AG04450 (cell line): ENCODE results near the gene NDUFB10. TPM values are rescaled to one million over a fixed set of nuclear protein-coding genes. Genes with fewer than 3 reads are reported as not detected.

Source experiments
- CTCF ChIA-PET: fragments of 300-600, 350-600 bp; formaldehyde crosslinking; extraction: SDS; loops from one replicate; lab custom pipeline; 2022; ENCODE audit warnings: antibody characterized with exemption, inconsistent platforms; lab: Charles Lee
- POLR2A ChIA-PET: fragments of 350-600 bp; formaldehyde crosslinking; extraction: SDS; loops from one replicate; lab custom pipeline; 2021; ENCODE audit warnings: antibody characterized with exemption, inconsistent platforms; lab: Yijun Ruan, JAX
- DNase-seq: peaks from one replicate; pipeline ENCODE4 v3.0.0-alpha.2; 2011; ENCODE audit warnings: low read depth, low spot score
- H3K27ac ChIP-seq: one replicate; pipeline ENCODE4 v1.5.1; 2012; ENCODE audit warnings: low read depth, low read length, control low read depth
- H3K27me3 ChIP-seq: one replicate; pipeline ENCODE4 v1.6.0; 2012; ENCODE audit warnings: low read length; ENCODE audit not compliant: control insufficient read depth, insufficient read depth
- H3K4me3 ChIP-seq: 2 replicates; pipeline ENCODE4 v1.5.1; 2011; ENCODE audit warnings: mild to moderate bottlenecking, low read depth, low read length, control low read depth
- H3K9me3 ChIP-seq: 2 replicates; pipeline ENCODE4 v1.5.1; 2012; ENCODE audit warnings: low read length; ENCODE audit not compliant: control insufficient read depth, insufficient read depth
- polyA plus RNA-seq: library from polyadenylated mRNA; depleted of rRNA; stranded (reverse); fragments of >200 nt; gene quantifications from 2 replicates; pipeline ENCODE4 v1.2.3, GENCODE V29; 2011
- TF ChIP-seq, protein P1 (sequence below): IDR thresholded peaks from 2 replicates; pipeline ENCODE4 v1.5.1; 2011; ENCODE audit warnings: low read depth, low read length, control low read depth, inconsistent platforms

Gene NDUFB10
- polyA plus RNA-seq, 1 experiment: 126 TPM

DNA sequence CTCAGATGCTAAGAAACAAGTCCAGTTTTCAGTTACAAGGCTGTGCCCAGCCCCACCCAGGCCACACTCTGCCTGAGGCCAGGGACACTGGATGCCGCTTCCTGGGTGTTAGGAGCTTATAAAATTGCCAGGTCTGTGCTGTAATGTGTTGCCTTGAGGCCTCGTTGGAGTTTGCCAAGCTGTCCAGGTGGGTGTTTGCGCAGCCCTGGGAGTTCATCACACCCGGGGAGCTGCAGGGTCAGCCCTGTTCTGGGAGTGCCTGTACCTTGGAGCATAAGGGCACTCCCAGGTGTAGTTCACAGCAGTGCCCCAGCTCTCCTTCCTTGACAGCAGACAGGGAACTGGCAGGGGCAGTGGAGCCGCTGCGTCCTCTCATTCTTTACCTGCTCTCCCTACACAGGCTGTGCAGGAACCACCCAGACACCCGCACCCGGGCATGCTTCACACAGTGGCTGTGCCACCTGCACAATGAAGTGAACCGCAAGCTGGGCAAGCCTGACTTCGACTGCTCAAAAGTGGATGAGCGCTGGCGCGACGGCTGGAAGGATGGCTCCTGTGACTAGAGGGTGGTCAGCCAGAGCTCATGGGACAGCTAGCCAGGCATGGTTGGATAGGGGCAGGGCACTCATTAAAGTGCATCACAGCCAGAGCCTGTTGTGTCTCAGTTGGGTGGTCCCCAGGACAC lies 26.3 kb downstream of the NDUFB10 start:
- Histone ChIP-seq H3K27ac (no peak overlapping the region), H3K9me3 (peaks cover 3% of the 10 kb centered on the region; the same call in 1 of the 2 replicates), H3K4me3 (peak overlapping the region; percentile 74), H3K27me3 (peaks cover 33% of the 10 kb centered on the region)
- TF ChIP-seq, protein P1, sequence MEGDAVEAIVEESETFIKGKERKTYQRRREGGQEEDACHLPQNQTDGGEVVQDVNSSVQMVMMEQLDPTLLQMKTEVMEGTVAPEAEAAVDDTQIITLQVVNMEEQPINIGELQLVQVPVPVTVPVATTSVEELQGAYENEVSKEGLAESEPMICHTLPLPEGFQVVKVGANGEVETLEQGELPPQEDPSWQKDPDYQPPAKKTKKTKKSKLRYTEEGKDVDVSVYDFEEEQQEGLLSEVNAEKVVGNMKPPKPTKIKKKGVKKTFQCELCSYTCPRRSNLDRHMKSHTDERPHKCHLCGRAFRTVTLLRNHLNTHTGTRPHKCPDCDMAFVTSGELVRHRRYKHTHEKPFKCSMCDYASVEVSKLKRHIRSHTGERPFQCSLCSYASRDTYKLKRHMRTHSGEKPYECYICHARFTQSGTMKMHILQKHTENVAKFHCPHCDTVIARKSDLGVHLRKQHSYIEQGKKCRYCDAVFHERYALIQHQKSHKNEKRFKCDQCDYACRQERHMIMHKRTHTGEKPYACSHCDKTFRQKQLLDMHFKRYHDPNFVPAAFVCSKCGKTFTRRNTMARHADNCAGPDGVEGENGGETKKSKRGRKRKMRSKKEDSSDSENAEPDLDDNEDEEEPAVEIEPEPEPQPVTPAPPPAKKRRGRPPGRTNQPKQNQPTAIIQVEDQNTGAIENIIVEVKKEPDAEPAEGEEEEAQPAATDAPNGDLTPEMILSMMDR: no peak
- POLR2A ChIA-PET: interaction anchor here (1.5 to 1.8 kb wide), 2 partner anchors 21 kb away, joined by 4 to 20 read pairs; partner anchors contain the start of gene RPS2
- no peak for DNase-seq
- CTCF ChIA-PET: interaction anchor here (1.1 to 3.7 kb wide), 2 partner anchors 18 to 155 kb away, joined by 3 to 17 read pairs; no protein-coding TSS in a partner anchor

DNA sequence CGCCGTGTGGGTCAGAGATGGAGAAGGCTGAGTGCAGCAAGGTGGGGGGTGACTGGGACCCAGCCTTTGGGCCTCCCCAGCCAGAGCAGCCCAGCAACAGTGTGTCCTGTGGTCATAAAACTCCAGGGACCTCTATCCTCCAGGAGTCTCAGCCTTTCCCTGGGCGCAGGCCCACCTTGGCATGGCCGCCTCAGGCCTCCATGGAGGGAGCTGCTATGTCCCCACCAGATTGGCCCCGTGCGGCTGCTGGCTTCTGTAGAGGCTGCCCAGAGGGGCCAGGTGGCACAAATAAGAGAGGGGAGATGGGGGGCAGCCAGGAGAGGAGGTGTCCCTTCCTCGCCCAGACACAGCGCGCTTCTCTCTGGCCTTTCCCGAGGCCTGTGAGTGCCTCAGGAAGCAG lies 27.9 kb downstream of the NDUFB10 start:
- H3K9me3 ChIP-seq: peaks cover 3% of the 10 kb centered on the region; the same call in 1 of the 2 replicates
- peaks cover 29% of the 10 kb centered on the region for H3K27me3 ChIP-seq
- H3K27ac ChIP-seq: no peak overlapping the region
- POLR2A ChIA-PET: no interaction called here
- no peak for DNase-seq
- no peak overlapping the region for H3K4me3 ChIP-seq
- CTCF ChIA-PET: interaction anchor here (1.1 to 3.7 kb wide), 3 partner anchors 17 to 153 kb away, joined by 3 to 17 read pairs (median 6); no protein-coding TSS in a partner anchor
- TF ChIP-seq, protein P1: no peak

DNA sequence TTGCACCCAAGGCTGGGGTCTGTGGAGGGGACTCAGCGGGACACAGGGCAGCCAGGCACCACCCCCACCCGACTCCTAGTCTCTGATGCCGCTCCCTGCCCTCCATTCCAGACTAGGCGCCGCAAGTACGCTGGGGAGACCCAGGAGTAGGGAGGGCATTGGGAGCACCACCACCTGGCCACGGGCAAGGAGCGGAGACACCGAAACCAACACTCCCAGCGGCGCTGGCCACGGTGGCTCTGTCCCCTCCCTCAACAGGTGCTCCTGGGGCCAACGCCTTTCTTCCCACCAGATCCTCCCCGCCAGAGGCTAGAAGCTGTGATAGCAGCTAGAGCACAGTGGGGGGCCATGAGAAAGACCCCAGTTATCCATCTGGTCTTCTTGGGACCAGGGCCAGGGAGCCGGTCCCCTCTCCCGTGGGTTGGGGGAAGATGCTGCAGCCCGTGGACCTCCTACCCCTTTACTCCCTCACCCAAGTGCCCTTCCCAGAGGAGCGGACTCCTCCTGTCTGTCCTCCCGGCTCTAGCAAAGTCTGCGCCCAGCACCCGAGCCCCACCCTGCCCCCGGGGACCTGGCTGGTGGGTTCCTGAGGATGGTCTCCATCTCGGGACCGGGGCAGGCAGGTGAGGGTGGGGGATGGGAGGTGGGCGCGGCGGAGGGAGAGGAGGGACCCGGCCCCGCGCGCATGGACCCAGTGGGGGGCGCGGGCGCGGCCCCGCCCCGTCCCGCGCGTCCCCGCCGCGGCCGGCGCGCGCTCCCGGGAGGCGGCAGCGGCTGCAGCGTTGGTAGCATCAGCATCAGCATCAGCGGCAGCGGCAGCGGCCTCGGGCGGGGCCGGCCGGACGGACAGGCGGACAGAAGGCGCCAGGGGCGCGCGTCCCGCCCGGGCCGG lies 30.1 kb downstream of the NDUFB10 start, which contains the start of gene SYNGR3:
Gene SYNGR3, plus strand, starts transcription at position 762 of the 892 bp plus-strand sequence. CDS start 133 bp downstream, outside the sequence.
- Histone ChIP-seq H3K27me3 (peaks cover 21% of the 10 kb centered on the region), H3K4me3 (peak within 1 kb of the TSS; percentile 32), H3K27ac (no peak within 1 kb of the TSS), H3K9me3 (peaks cover 12% of the 10 kb centered on the region; the same call in 1 of the 2 replicates)
- TF ChIP-seq, protein P1: no peak
- POLR2A ChIA-PET: no interaction called here
- no peak for DNase-seq
- CTCF ChIA-PET: no interaction called here

DNA sequence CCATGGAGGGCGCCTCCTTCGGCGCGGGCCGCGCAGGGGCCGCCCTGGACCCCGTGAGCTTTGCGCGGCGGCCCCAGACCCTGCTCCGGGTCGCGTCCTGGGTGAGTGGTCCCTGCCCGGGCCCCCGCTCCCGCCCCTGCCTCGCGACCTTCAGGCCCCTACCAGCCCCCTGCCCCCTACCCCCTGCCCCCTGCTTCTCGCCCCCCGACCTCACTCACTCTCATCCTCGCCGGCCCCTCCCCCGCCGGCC lies 30.7 kb downstream of the NDUFB10 start:
- H3K4me3 ChIP-seq: peak overlapping the region; percentile 20; the same call in 1 of the 2 replicates
- CTCF ChIA-PET: no interaction called here
- POLR2A ChIA-PET: interaction anchor here (3.2 kb wide), 1 partner anchor 25 kb away, joined by 10 read pairs; the partner anchor contains the start of gene RPS2
- peaks cover 12% of the 10 kb centered on the region; the same call in 1 of the 2 replicates for H3K9me3 ChIP-seq
- H3K27me3 ChIP-seq: peaks cover 21% of the 10 kb centered on the region
- no peak overlapping the region for H3K27ac ChIP-seq
- TF ChIP-seq, protein P1: no peak
- DNase-seq: no peak
